NCI-H128 (cell line): ENCODE measurements around the gene BICRAL.
A peak's percentile ranks its signal among the peaks of the same experiment; 100 is the strongest.
"Not testable (repeated sequence)": the region's sequence is repeated elsewhere in the genome, so short reads cannot be mapped to it uniquely, and the experiment has no call there.

ENCODE experiments used
- DNase-seq: peaks from one replicate; lab custom pipeline; 2025; ENCODE audit not compliant: unreplicated experiment; lab: John Stamatoyannopoulos, UW

The BICRAL gene

GRCh38 chr6:42781796-42782688 lies at the start of gene BICRAL:
BICRAL (plus strand) TSS chr6:42782052; CDS start chr6:42822023, 39,971 bp downstream.
- DNase-seq = peak; percentile 36

- not testable (repeated sequence) for DNase-seq
Measured at GRCh38 chr6:42733867-42734481, 47.9 kb upstream of the BICRAL start.

GRCh38 chr6:42735976-42736375 lies 45.9 kb upstream of the BICRAL start:
- no peak for DNase-seq

GRCh38 chr6:42740725-42741124 lies 41.1 kb upstream of the BICRAL start:
- DNase-seq = no peak

GRCh38 chr6:42742116-42742894 lies 39.5 kb upstream of the BICRAL start:
- DNase-seq = peak; percentile 10

GRCh38 chr6:42744351-42744893 lies 37.4 kb upstream of the BICRAL start:
- no peak for DNase-seq

GRCh38 chr6:42745083-42745639 lies 36.7 kb upstream of the BICRAL start:
- no peak for DNase-seq

- peak; percentile 91 for DNase-seq
Measured at GRCh38 chr6:42745640-42746462, 36.0 kb upstream of the BICRAL start, which contains the start of gene TBCC. TBCC (minus strand) TSS chr6:42746103; CDS start chr6:42746073, 30 bp downstream.

- DNase-seq = peak; percentile 73
Measured at GRCh38 chr6:42746463-42747391, 35.1 kb upstream of the BICRAL start.

- no peak for DNase-seq
Measured at GRCh38 chr6:42748203-42748898, 33.5 kb upstream of the BICRAL start.

- no peak for DNase-seq
Measured at GRCh38 chr6:42751055-42751454, 30.8 kb upstream of the BICRAL start.

GRCh38 chr6:42754759-42755158 lies 27.1 kb upstream of the BICRAL start:
- no peak for DNase-seq

GRCh38 chr6:42756722-42757121 lies 25.1 kb upstream of the BICRAL start:
- DNase-seq = no peak

GRCh38 chr6:42758756-42759430 lies 23.0 kb upstream of the BICRAL start:
- DNase-seq = no peak

GRCh38 chr6:42761287-42762067 lies 20.4 kb upstream of the BICRAL start:
- DNase-seq = no peak

- no peak for DNase-seq
Measured at GRCh38 chr6:42762426-42762859, 19.4 kb upstream of the BICRAL start.

GRCh38 chr6:42762950-42763349 lies 18.9 kb upstream of the BICRAL start:
- no peak for DNase-seq
